LNCAP (cell line): Measurements from ENCODE around the gene DNAH5.

Experiments used
- TF ChIP-seq, protein P1 (sequence below): fragments of 450-650 bp; IDR thresholded peaks from 2 replicates; pipeline ENCODE4 v1.5.1; 2017; ENCODE audit warnings: mild to moderate bottlenecking

DNAH5 gene

DNA sequence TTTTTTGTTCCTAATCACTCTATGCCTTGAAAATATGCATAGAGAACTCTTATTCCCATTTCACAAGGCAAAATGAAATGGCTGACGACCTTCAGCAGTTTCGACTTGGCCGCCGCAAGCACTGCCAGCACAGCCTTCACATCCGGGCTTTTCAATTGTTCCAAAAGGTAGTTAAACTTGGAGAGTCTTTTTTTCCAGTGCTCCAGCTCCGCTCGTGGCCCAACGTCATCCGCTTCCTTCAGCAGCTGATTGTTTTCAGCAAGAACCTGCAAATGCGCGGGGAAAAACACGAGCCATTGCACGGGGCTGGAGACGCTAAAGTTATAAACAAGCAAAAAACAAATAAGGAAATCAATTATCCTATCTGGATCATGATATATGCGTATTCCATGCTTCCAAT lies 25.4 kb downstream of the DNAH5 start:
- TF ChIP-seq, protein P1, sequence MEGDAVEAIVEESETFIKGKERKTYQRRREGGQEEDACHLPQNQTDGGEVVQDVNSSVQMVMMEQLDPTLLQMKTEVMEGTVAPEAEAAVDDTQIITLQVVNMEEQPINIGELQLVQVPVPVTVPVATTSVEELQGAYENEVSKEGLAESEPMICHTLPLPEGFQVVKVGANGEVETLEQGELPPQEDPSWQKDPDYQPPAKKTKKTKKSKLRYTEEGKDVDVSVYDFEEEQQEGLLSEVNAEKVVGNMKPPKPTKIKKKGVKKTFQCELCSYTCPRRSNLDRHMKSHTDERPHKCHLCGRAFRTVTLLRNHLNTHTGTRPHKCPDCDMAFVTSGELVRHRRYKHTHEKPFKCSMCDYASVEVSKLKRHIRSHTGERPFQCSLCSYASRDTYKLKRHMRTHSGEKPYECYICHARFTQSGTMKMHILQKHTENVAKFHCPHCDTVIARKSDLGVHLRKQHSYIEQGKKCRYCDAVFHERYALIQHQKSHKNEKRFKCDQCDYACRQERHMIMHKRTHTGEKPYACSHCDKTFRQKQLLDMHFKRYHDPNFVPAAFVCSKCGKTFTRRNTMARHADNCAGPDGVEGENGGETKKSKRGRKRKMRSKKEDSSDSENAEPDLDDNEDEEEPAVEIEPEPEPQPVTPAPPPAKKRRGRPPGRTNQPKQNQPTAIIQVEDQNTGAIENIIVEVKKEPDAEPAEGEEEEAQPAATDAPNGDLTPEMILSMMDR, result no peak

DNA sequence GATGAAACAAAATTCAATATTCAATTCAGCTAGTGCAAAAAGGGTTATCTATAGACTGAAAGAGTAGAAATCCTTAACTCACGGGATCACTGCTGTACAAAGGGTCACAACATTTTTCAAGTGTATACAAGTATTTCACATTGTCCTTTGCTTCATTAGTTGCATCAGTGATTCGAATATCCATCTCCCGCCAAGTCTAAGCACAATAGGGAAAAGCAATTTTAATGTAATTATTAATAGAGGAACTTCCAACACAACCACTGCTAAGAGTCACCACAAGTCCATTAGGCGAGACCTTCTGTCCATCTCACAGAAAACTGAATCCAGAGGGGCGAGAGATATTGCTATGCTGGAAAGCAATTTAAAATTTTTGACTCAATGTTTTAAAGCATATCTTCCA lies 27.4 kb downstream of the DNAH5 start:
- TF ChIP-seq, protein P1, result no peak

DNA sequence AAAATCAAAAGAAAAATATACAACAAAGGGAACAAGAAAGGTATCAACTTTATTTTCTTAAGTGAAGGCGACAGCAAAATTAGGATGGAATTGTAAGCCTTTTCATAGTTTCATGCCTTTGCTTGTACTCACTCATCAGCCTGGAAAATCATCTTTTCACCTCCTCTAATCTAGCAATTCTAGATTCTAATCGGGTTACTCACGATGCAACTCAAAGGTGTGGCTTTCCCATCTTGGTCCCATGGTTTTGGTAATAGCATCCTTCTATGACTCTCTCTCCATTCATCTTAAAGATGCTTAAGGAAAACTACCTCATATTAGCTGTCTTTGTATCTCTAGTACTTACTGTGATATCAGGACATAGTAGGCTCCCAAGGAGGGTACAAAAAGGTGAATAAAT lies 30.5 kb downstream of the DNAH5 start:
- TF ChIP-seq, protein P1, result no peak

DNA sequence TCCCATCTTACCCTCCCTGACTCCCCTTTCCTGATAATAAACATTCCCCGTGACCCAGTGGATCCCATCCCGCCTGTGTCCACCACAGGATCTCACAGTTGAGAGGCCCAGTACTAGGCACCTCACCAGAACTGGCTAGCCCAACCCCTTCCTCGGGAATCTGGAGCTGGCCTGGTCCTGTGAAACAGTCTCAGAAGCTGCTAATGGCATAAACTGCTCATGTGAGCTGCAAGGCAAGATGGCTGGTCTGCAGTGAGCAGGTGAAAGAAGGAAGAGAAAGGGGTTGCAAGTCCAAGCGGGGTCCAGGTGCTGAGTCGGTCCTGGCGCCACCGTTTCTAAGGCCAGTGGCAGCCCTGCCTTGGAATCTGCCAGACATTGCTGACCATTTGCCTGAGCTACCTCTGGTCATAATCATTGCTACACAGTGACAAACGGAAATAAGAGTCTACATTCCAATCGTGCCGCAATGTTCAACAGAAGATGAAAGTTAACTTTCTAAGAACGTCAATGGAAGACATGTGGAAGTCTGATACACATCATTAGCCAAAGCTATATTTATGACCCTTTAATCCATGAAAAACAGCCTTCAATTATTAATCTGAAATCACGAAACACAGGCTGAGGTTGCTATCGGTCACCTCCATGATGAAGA lies 33.7 kb downstream of the DNAH5 start:
- TF ChIP-seq, protein P1, result no peak

DNA sequence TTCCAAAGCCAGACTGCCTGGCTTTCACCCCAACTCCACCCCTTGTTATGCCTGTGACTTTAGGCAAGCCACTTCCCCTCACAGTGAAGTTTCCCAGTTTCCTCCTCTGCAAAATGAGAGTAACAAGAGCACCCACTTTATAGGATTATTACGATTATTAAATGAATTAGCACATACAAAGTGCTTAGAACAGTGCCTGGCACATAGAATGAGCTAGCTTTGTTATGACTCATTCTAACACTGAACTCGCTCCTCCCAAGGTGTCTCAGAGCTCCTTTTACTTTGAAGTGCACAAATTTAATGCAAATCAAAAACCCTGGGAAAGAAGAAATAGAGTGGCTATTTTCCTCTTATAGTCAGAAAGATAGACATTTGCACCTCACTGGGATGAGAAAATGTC lies 34.3 kb downstream of the DNAH5 start:
- TF ChIP-seq, protein P1, result no peak

DNA sequence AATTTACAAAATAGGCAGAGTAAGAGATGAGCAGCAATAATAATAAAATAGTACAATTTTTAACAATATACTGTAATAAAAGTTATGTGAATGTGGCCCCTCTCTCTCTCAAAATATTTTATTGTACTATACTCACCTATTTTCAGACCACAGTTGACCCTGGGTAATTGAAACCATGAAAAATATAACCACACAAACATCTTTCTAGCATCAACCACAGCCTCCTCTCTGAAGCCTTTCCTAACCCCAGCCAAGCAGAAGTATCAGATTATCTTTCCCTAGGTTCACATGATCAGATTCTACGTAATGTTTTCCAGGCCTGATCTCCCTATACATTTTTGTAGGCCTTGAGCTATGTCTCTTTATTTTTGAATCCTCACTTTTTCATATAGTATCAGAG lies 35.2 kb downstream of the DNAH5 start:
- TF ChIP-seq, protein P1, result no peak

DNA sequence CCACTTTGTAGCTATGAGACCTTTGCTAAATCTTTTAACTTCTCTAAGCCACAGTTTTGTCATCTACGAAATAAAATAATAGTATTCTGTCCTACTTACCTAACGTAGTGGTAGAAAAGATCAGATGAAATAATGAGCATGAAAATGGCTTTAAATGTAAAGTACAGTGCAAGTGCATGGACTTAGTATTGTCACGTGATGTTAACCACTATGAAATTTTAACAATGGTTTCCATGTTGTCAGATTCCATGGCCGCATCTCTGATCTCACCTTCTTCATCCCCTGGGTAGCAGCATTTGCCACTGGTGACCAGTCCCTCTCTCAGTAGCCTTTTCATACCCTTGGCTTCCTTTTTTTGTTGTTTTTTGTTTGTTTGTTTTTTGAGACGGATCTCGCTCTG lies 45.9 kb downstream of the DNAH5 start:
- TF ChIP-seq, protein P1, result no peak

DNA sequence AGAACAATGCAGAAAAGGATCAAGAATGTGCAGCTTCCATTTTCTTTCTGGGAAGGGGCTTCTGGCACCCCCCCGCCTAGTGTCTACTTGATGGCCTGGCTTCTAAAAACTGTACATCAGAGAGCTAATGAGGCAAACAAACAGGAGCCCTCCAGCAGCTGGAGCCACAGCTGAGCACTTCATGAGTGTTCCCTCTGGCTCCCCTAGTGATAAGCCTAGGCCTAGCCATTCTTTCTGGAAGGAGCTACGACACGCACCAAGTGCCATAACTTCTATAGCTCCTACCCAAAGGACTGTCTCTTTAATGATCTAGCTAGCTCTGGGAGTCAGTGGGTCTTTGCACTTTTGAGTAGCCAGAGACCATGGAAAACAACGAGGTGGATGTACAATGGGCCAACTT lies 66.1 kb downstream of the DNAH5 start:
- TF ChIP-seq, protein P1, result no peak
